Dedifferentiated amniotic fluid mesenchymal stem cell (primary cell): Measurements from ENCODE around the gene CILP2.
A peak's percentile ranks its signal among the peaks of the same experiment; 100 is the strongest.

Experiments
- DNase-seq: peaks from one replicate; pipeline ENCODE4 v3.0.0-alpha.2; 2016; ENCODE audit errors: extremely low spot score

The CILP2 gene, protein sequence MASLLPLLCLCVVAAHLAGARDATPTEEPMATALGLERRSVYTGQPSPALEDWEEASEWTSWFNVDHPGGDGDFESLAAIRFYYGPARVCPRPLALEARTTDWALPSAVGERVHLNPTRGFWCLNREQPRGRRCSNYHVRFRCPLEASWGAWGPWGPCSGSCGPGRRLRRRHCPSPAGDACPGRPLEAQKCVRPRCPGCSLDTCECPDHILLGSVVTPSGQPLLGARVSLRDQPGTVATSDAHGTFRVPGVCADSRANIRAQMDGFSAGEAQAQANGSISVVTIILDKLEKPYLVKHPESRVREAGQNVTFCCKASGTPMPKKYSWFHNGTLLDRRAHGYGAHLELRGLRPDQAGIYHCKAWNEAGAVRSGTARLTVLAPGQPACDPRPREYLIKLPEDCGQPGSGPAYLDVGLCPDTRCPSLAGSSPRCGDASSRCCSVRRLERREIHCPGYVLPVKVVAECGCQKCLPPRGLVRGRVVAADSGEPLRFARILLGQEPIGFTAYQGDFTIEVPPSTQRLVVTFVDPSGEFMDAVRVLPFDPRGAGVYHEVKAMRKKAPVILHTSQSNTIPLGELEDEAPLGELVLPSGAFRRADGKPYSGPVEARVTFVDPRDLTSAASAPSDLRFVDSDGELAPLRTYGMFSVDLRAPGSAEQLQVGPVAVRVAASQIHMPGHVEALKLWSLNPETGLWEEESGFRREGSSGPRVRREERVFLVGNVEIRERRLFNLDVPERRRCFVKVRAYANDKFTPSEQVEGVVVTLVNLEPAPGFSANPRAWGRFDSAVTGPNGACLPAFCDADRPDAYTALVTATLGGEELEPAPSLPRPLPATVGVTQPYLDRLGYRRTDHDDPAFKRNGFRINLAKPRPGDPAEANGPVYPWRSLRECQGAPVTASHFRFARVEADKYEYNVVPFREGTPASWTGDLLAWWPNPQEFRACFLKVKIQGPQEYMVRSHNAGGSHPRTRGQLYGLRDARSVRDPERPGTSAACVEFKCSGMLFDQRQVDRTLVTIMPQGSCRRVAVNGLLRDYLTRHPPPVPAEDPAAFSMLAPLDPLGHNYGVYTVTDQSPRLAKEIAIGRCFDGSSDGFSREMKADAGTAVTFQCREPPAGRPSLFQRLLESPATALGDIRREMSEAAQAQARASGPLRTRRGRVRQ

DNA sequence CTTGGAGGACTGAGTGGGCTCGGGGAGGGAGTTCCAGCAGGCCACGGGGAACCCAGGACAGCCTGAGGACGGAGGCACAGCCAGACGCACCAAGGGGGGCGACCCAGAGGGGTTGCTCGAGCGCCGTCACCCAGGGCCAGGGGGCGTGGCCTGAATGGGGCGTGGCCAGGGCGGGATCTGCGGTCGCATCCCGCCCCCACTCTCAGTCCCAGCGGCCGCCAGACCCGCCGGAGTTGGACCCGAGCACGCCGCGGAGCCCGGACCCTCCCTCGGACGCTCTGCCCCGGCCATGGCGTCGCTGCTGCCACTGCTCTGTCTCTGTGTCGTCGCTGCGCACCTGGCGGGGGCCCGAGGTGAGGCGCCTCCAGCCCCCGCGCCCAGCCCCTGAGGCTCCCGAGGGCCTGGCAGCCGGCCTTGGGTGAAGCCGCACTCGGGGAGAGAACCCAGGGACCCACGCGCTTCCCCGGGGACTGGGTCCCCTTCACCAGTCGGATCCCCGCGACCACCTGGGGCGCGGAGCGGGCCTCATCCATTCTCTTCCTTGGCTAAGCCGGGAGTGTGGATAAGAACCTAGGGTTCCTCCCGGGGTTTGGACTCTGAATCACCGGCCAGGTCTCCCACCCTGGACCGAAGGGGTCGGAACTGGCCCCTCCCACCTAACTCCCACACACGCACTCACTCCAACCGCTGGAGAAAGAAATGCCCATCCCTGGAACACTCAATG lies at the start of gene CILP2:
CILP2 (plus strand) TSS at position 205 of the 724 bp plus-strand sequence; CDS start at position 290, 85 bp downstream.
- no peak for DNase-seq

DNA sequence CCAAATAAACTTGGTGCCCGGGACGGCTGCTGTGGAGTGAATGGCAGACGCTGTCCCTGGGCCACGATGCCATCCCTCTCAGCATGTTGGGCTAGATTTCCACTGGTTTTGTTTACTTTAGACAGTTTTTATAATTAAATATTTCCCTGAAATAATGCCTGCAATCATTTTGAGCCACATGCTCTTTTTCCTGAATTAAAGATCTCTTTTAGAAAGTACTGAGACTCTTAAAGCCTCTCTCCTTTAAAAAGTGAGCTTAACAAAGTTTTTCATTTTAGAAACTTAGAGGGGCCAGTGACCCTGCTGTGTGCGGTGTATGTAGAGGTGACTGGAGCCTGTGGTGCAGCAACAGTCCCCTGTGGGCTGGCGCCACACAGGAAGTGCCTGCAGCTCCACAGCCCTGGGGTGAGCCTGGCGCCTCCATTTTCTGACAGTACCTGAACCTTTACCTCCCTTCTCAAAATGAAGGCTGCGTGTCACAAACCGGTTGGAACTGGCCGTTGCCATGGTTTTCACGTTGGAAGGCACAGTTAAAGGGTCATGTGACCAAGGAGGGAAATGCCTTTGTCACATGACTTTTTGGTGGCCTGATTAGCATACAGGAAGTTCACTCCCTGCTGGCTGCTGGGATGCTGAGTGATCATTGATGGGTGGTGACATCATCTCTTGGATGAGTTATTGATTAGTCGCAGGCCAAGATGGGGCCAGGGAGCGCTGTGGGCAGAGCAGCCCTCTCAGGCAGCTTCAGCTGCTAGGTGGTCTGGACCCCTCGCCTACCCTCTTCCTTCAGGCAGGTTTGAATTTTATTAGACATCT lies 49.0 kb upstream of the CILP2 start:
- peak; percentile 95 for DNase-seq

DNA sequence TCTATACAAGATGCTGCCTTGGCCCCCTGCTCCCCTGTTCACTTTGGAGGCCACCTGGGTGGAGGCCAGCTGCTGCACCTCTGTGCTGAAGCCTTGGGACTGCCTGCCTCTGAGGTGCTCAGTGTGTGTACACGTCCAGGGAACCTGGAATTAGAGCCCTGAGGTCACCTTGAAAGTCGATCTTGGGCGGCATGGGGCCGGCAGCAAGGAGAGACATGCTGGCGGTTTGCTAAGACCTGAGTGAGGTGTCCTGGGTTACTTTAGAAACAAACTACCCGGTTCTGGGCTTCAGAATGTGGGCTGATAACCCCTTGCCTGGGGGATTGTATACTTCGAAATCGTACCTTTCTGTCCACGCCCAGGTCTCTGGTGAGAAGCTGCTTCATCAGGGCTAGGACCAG lies 48.3 kb upstream of the CILP2 start:
- DNase-seq = no peak

DNA sequence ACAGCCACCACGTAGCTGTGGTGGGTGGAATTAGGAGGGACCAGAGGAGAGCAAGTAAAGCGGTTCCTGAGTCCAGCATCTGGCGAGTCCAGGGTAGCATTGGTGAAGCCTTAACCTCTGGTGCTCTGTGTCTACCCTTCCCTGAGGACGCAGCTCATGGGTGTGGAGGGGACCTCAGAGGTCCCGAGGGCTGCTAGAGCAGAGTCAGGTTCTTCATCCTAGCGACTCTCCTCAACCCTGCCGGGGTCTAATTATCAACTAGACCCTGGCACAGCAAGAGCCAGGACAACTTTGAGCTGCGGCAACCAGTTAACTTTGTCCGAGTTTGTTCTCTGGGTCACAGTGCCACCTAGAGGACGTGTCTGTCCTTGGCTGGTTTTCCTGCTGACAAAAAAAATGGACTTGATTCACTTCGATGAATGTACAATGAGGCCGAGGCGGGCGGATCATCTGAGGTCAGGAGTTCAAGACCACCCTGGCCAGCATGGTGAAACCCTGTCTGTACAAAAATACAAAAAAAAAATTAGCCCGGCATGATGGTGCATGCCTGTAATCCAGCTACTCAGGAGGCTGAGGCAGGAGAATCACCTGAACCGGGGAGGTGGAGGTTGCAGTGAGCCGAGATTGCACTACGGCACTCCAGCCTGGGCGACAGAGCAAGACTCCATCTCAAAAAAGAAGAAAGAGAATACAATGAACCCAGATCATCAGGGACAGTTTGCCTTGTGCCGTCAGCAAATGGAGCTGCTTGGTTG lies 47.7 kb upstream of the CILP2 start:
- peak; percentile 78 for DNase-seq

DNA sequence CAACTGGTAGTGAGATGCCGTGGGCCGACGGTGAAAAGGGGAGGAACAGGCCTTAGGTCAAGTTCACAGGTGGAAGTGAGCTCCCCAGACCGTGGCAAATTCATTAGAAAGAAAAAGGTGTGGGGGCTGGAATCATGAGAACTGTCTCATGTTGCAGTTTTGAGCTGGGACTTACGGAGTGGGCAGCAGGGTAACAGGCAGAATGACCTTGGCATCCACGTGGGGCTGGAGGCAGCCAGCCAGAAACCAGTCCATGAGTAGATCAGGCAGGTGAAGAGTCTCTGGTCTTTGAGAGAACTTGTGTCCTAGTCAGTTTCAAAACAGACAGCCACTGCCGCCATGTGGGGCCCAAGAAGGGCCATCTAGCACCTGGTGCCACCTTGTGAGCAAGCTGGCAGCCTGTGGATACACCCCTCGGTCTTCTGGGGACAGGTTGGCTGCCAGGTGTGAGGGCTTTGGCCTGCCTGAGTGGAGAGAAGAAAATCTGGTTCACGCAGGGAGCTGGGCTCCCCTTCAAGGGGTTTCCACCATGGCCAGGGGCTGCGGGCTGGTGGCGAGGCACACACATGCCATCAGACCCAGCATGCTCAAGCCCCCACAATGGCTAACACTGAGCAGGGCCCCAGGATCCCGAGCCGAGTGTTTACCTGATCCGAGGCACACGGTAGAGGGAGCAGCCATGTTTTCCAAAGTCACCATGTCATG lies 46.6 kb upstream of the CILP2 start:
- DNase-seq = no peak

DNA sequence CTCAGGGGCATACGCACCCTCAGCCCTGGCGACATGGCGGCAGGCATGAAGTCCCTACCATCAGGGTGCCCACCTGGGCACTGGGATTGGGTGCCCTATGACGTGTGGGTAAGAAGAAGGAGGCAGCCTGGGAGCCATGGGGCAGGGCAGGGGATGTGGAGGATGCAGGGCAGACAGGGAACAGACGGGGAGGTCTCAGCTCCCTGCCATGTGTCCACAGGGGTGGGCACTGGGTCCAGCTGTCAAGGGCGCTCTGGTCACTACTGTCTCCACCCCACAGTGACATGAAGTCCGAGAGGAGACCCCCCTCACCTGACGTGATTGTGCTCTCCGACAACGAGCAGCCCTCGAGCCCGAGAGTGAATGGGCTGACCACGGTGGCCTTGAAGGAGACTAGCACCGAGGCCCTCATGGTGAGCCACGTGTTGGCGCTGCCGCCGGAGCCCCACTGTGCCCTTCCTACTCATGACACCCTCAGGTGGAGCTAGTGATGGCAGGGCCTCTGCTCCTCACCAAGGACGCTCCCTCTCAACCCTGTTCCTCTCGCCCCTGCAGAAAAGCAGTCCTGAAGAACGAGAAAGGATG lies 45.9 kb upstream of the CILP2 start:
- no peak for DNase-seq

DNA sequence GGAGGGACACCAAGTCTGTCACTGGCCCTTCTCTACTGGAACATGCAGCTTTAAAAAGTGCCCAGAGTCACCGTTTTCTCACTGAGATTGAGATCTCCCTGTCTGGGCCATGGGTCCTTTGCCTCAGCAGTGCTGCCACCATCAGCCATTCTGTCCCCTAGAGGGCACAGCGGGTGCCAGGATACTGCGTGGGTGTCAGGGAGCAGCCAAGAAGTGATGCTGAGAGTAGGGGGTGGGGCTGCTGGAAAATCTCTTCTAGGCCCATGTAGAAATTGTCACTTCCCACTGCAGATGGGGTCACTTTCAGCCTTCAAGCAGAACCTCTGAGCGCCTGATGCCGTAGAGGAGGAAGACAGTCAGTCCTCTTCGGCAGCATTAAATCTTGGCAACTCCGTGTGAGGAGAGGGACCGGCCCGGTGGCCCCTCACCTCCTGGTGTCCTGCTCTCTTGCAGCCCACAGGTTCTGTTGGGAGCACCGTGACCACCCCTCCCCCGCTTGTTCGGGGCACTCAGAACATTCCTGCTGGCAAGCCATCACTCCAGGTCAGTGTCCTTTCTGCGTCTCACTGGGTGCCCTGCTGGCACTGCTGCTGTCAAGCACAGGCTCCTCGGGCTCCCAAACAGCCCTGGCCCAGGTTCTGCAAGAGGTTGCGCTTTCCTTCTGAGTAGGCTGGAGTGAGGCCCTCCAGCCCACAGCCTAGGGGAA lies 44.1 kb upstream of the CILP2 start:
- no peak for DNase-seq

DNA sequence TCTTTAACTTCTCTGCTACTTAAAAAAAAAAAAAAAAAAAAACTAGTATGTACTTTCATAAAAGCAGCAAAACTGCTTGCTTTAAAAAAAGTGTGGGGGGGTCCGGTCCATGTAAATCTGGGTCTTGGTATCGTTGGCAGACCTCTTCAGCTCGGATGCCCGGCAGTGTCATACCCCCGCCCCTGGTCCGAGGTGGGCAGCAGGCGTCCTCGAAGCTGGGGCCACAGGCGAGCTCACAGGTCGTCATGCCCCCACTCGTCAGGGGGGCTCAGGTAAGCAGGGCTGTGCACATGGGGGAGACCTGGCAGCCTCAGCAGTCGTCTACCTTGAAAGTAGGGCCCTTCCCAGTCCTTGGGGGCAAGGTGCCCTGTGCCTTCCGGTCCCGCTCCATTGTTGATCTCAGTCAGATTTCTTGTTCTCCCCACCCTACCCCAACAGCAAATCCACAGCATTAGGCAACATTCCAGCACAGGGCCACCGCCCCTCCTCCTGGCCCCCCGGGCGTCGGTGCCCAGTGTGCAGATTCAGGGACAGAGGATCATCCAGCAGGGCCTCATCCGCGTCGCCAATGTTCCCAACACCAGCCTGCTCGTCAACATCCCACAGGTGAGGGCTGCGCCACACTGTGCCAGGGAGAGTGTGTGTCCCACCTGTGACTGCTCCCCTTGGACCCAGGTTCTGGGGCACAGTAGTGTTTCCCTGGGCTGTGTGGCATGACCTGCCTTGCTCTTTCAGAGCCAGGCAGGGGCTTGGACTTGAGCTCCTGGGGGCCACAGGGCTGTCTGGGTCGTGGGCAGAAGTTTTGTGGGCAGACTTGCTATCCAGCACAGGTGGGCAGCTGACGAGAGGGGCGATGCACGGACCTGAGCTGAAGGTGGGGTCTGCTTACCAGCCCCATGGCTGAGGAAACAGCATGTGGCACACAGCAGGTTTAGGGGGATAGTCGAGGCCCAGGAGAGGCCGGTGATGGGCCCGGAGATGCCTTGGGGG lies 42.2 kb upstream of the CILP2 start:
- no peak for DNase-seq

DNA sequence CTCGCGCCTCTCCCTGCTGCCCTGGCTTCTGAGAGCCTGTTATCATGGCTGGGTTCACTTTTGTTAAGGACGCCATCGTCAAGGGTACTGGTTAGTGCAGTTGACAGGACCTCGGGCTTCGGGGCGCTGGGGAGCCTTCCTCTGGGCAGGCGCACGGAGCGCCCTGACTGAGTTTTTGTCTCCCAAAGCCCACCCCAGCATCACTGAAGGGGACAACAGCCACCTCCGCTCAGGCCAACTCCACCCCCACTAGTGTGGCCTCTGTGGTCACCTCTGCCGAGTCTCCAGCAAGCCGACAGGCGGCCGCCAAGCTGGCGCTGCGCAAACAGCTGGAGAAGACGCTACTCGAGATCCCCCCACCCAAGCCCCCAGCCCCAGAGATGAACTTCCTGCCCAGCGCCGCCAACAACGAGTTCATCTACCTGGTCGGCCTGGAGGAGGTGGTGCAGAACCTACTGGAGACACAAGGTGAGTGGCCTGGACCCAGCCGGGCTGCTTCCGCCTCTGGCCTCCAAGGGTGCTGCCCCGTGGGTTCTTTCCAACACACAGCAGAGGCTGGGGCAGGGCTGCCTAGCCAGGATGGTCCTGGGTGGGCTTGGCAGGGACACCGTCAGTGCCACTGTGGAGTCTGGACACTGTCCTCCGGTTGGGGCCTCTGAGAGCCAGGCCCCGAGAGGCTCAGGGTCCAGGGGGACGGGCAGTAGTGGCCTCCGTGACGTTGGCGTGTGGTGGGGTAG lies 39.6 kb upstream of the CILP2 start:
- no peak for DNase-seq

DNA sequence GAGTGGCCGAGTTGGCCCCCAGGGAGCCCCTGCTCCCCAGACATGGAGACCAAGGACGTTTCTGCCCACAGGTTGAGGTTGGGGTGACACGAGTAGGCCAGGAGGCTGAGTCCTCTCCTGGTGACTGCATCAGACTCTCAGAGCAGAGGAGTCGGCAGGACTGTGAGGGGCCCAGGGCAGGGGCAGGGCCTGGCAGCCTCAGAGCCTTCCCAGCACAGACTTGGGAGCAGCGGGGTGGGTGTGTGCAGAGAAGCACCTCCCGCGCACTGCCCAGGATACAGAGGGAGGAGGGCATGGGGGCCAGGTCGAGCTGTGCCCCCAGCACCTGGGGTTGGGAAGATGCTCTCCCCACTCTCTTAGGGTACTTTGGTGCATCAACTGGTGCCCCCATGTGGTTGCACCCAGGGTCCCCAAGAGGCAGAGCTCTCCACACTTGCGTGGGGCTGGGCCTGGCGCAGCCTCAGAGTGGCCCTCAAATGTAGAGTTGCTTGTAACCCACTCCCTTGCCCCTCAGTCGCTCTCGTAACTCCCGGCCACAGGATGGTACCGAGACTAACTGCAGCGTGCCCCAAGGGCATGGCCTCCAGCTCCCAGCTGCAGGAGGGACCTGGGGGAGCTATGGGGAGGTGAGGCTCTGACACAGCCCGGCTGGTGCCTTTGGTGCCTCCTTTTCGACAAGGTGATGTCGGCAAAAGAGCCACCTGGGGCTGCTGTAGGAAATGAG lies 38.6 kb upstream of the CILP2 start:
- DNase-seq = no peak

DNA sequence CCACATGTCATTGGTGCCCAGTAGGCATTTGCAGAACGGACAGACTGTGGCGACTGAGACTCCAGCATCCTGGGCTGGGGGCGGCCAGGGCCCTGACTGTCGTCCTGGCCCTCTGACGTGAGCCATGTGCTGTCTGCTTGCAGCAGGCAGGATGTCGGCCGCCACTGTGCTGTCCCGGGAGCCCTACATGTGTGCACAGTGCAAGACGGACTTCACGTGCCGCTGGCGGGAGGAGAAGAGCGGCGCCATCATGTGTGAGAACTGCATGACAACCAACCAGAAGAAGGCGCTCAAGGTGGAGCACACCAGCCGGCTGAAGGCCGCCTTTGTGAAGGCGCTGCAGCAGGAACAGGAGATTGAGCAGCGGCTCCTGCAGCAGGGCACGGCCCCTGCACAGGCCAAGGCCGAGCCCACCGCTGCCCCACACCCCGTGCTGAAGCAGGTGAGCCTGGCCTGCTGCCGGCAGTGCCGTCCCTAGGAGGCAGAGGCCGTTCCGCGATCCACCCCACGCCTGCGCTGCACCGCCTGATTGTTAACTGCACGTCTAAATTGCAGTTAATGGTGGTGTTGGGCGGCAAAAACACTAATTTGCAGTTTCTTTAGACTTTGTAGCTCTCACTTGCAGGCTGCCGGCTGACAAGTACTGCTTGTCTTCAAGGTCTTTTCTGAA lies 37.0 kb upstream of the CILP2 start:
- DNase-seq = no peak

DNA sequence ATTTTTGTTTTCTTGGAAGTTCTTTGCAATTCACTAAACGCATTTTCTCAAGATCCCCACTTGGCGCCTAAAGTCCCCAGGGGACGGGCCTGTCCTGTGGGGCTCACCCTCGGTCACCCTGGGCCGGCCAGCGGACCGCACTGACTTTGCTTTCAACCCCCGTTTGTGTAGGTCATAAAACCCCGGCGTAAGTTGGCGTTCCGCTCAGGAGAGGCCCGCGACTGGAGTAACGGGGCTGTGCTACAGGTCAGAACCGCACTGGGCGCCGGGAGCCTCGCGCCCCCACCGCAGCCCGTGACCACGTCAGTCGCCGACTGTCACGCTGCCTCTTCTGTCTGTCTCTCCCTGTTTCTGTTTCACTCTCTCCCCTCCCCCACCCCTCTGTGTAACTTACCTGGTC lies 36.3 kb upstream of the CILP2 start:
- DNase-seq = no peak

DNA sequence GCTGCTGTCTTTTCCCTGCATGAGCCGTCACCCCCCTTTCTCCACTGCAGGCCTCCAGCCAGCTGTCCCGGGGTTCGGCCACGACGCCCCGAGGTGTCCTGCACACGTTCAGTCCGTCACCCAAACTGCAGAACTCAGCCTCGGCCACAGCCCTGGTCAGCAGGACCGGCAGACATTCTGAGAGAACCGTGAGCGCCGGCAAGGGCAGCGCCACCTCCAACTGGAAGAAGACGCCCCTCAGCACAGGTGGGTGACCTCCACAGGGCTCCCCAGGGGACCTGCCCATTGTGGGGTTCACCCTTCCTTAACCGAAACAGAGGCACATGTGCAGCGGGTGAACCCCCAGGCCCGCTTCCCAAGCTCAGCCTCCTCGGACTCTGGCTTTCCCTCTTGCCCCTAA lies 35.8 kb upstream of the CILP2 start:
- no peak for DNase-seq

DNA sequence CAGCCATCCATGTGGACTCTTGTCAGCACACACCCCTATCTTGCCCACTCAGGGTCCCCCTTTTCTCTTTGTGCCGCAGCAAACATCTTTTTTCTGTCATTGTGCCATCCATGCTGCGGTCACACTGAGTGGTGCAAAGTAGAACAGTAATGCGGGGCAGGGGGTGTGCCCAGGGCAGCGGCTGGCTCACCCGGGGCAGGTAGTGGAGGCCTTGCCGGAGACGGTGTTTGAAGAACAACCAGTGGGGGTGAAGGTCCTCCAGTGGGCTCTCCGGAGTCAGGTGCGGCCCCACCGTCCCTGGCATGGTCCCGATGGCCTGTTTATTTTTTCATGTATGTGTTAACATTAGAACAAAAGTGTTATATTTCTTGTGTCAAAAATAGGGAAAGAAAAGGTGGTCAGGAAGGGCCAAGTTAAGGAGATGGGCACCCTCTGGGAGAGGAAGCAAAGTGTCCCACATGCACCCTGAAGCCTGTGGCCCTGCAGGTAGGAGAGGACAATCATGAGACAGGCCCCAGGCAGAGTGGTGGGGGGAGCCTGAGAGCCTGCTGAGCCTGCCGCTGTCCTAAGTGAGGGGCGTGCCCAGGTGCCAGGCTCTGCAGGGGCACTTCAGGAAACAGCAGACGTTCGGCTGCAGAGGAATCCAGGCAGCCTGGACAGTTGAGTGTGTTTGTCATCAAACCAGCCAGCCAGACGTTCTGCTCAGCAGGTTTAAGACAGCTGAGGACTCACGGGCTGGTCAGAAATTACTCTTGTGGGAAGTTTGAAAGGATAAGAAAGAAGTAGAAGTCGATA lies 35.1 kb upstream of the CILP2 start:
- DNase-seq = no peak
